Lung (tissue), 12 donors: ENCODE measurements around the gene RALGPS1. TPM values are rescaled to one million over a fixed set of nuclear protein-coding genes. Genes with fewer than 3 reads are reported as not detected.

Experiments used
- ATAC-seq: fragments of 200-7000 bp; cut with Tn5 transposase; one replicate; pipeline ENCODE4 v1.9.1; 2020; ENCODE audit warnings: moderate number of reproducible peaks; ENCODE audit not compliant: insufficient read depth, low FRiP score
- DNase-seq, 3 donors: peaks; one replicate each; pipeline ENCODE4 v3.0.0-alpha.2; 2013 to 2017
- H3K27ac ChIP-seq, 2 donors: one replicate each; pipeline ENCODE4 v1.5.1; 2013; ENCODE audit warnings: mild to moderate bottlenecking in 2 of 2, moderate library complexity in 2 of 2, control low read depth in 1 of 2, inconsistent platforms in 1 of 2, low read depth in 1 of 2, low read length in 1 of 2
- H3K27me3 ChIP-seq, 3 donors: one replicate each; pipeline ENCODE4 v1.5.1; 2013; ENCODE audit warnings: low read length in 2 of 3; ENCODE audit not compliant: control insufficient read depth in 3 of 3, insufficient read depth in 3 of 3
- H3K36me3 ChIP-seq, 4 donors: one replicate each; pipeline ENCODE4 v1.5.1; 2013; ENCODE audit warnings: low read length in 4 of 4, mild to moderate bottlenecking in 1 of 4, moderate library complexity in 1 of 4; ENCODE audit not compliant: control insufficient read depth in 4 of 4, insufficient read depth in 4 of 4
- H3K4me1 ChIP-seq, 5 donors: one replicate each; pipeline ENCODE4 v1.5.1; 2013; ENCODE audit warnings: low read length in 5 of 5, mild to moderate bottlenecking in 2 of 5, moderate library complexity in 1 of 5; ENCODE audit not compliant: control insufficient read depth in 5 of 5, insufficient read depth in 5 of 5
- H3K4me3 ChIP-seq: one replicate; pipeline ENCODE4 v1.5.1; 2013; ENCODE audit warnings: mild to moderate bottlenecking, control low read depth, moderate library complexity
- H3K9ac ChIP-seq, 2 donors: one replicate each; pipeline ENCODE4 v1.5.1; 2013; ENCODE audit warnings: low read length in 2 of 2, control low read depth in 1 of 2; ENCODE audit not compliant: insufficient read depth in 1 of 2
- H3K9me3 ChIP-seq, 4 donors: one replicate each; pipeline ENCODE4 v1.5.1; 2013; ENCODE audit warnings: low read length in 3 of 4, mild to moderate bottlenecking in 1 of 4, moderate library complexity in 1 of 4; ENCODE audit not compliant: control insufficient read depth in 4 of 4, insufficient read depth in 3 of 4
- CTCF ChIP-seq: IDR thresholded peaks from 2 replicates; pipeline ENCODE4 v1.5.1; 2012; ENCODE audit warnings: mild to moderate bottlenecking; ENCODE audit errors: control extremely low read depth, extremely low read depth
- WGBS, 2 donors: extraction: QIAGEN DNeasy Blood & Tissue Kit; methylation state at CpG; one replicate each; pipeline ENCODE4 v1.1.7; 2013; 5-methylcytosine and 5-hydroxymethylcytosine counted together
- polyA plus RNA-seq, 2 donors: library from polyadenylated mRNA; stranded (reverse); fragments of 200-250 nt; gene quantifications; one replicate each; pipeline ENCODE4 v1.2.1, GENCODE V29; 2013
- total RNA-seq, 2 donors: library from RNA; depleted of rRNA in 1 of 2; stranded (reverse); fragments of >200 nt in 1 of 2; gene quantifications; one replicate each; pipeline ENCODE4 v1.2.1, GENCODE V29; 2014 to 2021
- donor health status: control.
- donor health status: control.
- donor health status: Bipolar disorder and iron deficiency.
- donor health status: healthy.
- donor health status: DM: yes; HTN: yes; CAD: no.

The RALGPS1 gene
- total and polyA plus RNA-seq, 4 donors: 3.5 to 30.3 (median 11.9) TPM

DNA sequence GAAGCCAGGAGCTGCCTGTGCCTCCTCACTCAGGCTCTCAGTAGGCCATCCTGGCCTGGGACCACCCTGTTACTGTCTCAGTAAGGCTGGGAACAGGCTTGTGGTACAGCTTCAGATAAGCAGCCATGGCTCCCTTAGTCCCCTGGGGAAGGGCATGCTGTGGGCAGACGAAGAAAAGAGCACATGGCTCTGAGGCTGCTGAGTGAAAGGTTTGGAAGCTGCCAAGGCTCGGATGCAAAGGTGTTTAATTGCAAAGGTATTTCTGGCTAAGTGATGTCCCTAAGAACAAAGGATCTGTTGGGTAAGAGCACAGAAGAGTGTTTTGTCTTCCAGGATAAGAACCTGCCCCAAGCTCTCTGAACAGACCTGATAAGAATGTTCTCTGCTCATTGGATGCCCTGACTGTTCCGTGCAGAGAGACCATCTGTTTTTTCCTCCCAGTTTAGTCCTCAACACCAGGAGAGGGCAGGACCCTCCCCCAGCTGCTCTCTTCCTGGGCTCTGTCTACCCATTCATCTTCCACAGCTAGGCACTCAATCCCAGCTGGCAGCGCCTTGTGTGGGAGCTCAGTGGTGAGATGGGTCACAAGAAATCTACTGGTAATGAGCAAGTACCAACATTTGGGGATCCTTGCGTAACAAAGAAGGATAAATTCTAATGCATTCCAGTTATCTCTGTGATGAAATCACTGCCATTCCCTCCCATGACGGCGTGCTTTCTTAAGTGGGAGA is 190.2 kb downstream of the RALGPS1 start:
- DNase-seq: peak in 2 of 3 donors; percentile 34 to 45
- Histone ChIP-seq H3K27ac (peak overlapping the region in 1 of 2 donors; percentile 52), H3K4me1 (peaks cover 0 to 15% (median 8%) of the 10 kb centered on the region in 5 donors), H3K27me3 (no peaks in the 10 kb centered on the region), H3K4me3 (no peak overlapping the region), H3K9ac (no peak overlapping the region), H3K9me3 (no peaks in the 10 kb centered on the region), H3K36me3 (peaks cover 0 to 13% (median 4%) of the 10 kb centered on the region in 4 donors)
- peak; percentile 31 for ATAC-seq
- TF ChIP-seq CTCF: no peak
- WGBS, 2 donors: 89 to 93% methylated on average over 7 of the region's 7 CpGs

DNA sequence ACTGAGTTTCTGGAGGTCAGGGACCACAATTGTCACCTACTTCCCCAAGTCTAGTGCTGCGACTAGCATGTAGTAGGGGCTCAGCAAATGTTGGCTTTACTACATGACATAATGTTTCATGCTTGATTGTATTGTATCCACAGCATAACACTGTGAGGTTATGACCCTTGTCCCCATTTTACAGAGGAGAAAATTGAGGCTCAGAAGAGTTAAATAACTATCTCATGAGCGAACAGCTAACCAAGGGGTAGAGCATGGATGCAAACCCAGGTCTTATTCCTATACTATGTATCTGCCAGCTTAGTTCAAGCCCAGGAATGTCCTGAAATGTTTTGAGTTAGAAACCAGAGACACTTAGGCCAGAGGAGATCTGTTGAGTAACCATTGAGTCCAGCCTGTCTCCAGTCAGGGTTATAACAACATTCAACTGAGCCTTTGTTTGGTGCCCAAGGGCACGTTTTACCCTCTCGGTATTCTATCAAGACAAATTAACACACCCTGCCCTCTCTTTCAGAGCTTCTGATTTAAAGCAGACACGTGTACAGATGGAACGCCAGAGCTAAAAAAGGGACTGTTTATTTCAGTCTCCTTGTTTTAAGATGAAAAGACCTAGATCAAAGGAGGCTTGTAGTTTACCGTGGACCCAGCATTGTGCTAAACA is 191.4 kb downstream of the RALGPS1 start:
- WGBS, 2 donors: 88 to 91% methylated on average over 7 of the region's 7 CpGs
- ATAC-seq: no peak
- Histone ChIP-seq H3K4me3 (no peak overlapping the region), H3K36me3 (peaks cover 0 to 13% (median 4%) of the 10 kb centered on the region in 4 donors), H3K9ac (no peak overlapping the region), H3K27me3 (no peaks in the 10 kb centered on the region), H3K4me1 (peaks cover 0 to 15% (median 9%) of the 10 kb centered on the region in 5 donors), H3K27ac (peak overlapping the region in 1 of 2 donors; percentile 4), H3K9me3 (no peaks in the 10 kb centered on the region)
- no peak for TF ChIP-seq CTCF
- DNase-seq: no peak

- Histone ChIP-seq H3K27me3 (no peaks in the 10 kb centered on the region), H3K36me3 (peaks cover 0 to 13% (median 4%) of the 10 kb centered on the region in 4 donors), H3K27ac (no peak overlapping the region), H3K9me3 (no peaks in the 10 kb centered on the region), H3K4me3 (no peak overlapping the region), H3K4me1 (peaks cover 0 to 14% (median 8%) of the 10 kb centered on the region in 5 donors), H3K9ac (no peak overlapping the region)
- 90% methylated on average over 4 of the region's 4 CpGs for WGBS, 2 donors
- no peak for ATAC-seq
- no peak for TF ChIP-seq CTCF
- DNase-seq: no peak
Measured at GRCh38 chr9:127106466-127106855, 191.9 kb downstream of the RALGPS1 start.
